Placental epithelial cell (primary cell): Measurements from ENCODE around the gene PARVB. TPM values are rescaled to one million over a fixed set of nuclear protein-coding genes. Genes with fewer than 3 reads are reported as not detected.

Experiments used
- total RNA-seq: library from RNA; depleted of rRNA; stranded (reverse); fragments of >200 nt; gene quantifications from 2 replicates; pipeline ENCODE4 v1.2.3, GENCODE V29; 2012

The PARVB gene
- 1.8 and 2.4 TPM in 2 replicates for total RNA-seq

GRCh38 chr22:44024288-44024921 is at the start of gene PARVB:
TSS of gene PARVB (plus strand) at chr22:44024302. CDS start at chr22:44024340, 38 bp downstream.

GRCh38 chr22:44180706-44181032 is 156.6 kb downstream of the PARVB start, which contains the start of gene PARVG:
TSS of gene PARVG (plus strand) at chr22:44180925. CDS start at chr22:44183330, 2,405 bp downstream.

Other genes starting within 250 kb of the PARVB start
- gene EFCAB6, start 212.0 kb upstream of the PARVB start, total RNA-seq, result 2.5 and 3.5 TPM in 2 replicates
- gene SULT4A1, start 161.8 kb upstream of the PARVB start, total RNA-seq, result 0.11 and 0.39 TPM in 2 replicates
- gene PNPLA5, start 132.3 kb upstream of the PARVB start, total RNA-seq, result not detected in 2 replicates
- gene PNPLA3, start 100.5 kb upstream of the PARVB start, total RNA-seq, result 0.39 and 0.98 TPM in 2 replicates
- 44.4 and 51.5 TPM in 2 replicates for gene SAMM50, start 68.9 kb upstream of the PARVB start, total RNA-seq
- gene PARVG, start 156.6 kb downstream of the PARVB start, total RNA-seq, result under 0.01 TPM in 1 of 2 replicates, not detected in the other